Activated gamma-delta T cell (primary cell): ENCODE data around the gene NAT8L.

Source experiments
- DNase-seq: peaks from one replicate; lab custom pipeline; 2025; lab: John Stamatoyannopoulos, UW

The NAT8L gene

DNA sequence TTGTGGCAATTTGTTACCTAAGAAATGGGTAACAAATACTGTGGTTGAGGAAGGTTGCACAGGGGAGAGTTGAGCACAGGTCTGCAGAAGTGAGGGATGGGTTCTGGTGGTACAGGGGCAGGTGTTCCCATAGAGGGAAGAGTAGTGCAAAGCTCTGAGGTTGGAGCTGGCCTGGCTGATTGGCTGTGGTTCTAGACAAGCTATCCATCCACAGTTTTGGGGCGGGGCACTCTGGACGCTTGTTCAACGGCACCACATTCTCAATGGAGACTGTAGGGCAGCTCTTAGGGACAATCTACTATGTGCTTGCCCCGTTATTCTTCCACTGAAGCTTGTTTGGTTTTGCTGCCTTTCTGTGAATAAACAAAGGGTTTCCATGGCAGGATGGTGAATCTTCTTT is 35.4 kb downstream of the NAT8L start:
- DNase-seq: no peak

DNA sequence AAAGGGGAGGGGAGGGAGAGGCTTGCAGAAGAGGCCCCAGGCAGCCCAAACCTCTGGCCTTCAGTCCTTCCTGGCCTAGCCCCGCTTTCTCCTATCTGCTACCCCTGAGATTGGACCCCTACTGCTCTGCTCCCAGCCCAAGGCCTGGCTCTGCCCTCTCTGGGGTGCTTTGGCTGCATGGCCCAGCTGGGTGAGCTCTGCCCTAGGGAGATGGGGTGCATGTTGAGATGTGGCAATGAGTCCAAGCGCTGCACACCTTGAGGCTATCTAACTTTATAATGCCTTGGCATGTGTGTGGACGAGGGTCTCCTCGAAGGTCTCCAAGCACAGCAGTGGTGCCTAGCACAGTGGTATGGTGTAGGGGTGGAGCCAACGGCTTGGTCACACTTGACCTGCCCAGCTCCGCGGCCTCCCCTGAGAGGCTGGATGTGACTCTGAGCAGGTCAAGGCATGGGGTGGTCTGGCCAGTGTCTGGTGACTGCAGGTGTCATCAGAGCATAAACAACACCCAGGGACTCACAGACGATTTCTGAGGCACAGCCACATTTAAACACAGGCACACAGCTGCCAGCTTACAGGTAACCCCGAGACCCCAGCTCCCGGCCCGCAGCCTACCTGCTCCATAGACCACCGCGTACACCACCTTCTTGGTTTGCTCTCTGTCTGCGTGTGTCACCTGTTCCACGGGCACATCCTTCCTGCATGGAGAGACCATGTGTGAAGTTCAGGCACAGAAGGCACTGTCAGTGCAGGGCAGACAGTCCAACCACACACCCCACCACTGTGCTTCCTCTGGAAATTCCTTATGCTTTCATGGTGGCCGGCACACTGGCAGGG is 36.3 kb downstream of the NAT8L start:
- no peak for DNase-seq

DNA sequence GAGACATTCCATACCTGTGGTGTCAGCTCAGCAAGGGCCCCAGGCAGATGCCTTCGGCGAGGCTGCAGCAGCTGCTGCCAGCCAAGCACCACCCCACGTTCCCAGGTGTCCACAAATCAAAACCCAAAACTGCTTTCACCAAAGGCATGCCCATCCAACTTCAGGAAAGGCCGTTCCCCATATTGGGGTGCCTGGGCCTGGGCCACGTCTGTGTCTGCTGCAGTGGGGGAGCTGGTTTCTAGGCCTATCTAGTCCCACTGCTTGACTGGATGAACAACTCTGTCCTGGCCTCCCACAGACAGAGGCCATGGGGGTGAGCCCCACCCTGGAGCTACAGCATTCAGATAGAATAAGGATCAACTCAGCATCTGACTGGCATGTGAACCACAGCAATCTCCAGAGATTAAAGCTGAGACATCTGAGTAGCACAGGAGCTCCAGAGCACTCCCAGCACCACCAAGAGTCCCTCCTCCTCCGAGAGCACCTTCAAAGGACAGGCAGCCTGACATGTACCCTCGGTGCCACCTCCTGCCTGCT is 37.0 kb downstream of the NAT8L start:
- DNase-seq: no peak

DNA sequence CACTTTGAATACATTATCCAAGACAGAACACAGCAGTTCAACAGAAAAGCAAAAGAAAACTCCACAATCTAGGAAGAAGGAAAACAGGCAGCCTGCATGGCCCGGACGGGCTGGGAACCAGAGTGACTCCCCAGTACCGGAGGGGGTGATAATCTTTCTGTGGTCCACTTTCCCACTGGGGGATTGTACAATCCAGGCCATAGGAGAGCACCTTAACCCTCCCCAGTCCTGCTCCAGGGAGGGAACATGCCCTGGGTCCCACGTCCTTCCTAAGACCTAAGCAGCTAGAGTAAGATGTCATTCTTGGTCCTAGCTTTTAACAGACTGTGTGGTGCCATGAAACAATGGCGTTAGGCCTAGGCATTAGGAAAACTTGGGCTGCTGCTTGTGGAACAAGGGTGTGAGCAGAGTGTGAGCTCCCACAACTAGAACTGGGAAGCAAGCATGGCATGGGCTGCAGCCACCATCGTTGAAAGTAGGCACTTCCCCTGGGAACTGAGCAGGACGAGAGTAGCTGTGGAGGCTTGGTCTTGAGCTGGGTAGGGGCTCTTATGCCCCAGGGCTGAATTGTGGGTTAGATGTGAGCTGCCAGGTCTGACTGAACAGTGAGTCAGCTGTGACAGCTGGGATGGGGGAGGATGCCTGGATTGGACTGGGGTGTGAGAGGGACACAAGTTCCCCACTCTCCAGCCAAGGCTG is 42.4 kb downstream of the NAT8L start:
- no peak for DNase-seq

GRCh38 chr4:2102045-2102883 is 43.1 kb downstream of the NAT8L start:
- DNase-seq: no peak

GRCh38 chr4:2103127-2103842 is 44.2 kb downstream of the NAT8L start:
- no peak for DNase-seq

GRCh38 chr4:2103843-2104547 is 44.9 kb downstream of the NAT8L start:
- no peak for DNase-seq

DNA sequence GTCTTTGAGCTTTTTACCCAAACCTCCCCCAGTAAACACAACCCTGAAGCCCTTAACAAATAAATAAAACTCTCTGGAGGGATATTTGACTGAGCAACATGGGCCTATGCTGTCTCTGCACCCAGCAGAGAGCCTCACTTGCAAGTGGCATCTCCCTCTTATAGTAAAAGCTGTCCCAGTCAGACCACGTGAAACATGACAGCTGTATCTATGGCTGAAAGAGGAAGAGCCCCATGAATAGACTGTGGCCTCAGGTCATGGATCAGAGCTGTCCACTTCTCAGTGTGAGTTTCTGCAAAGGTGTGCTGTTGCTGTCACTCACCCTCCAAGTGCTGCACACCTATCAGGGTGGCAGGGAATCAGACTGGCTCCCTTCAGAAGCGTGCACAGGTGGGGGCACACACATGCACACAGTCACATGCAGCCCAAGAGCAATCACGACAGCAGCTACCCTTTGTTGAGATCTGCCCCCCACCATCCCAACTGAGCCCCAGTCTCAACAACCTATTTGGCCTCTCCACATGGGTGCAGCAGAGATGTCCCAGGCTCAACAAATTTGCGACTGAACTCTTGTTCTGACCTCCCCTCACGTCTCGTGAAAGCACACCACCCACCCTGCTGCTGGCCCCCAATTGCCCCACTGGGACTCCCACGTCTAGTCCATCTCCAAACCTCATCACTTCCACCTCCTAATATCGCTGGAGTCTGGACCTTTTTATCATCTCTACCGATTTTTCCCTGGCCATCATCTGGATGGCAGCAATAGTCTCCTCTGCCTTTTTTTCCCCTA is 45.6 kb downstream of the NAT8L start:
- DNase-seq: no peak

- DNase-seq: no peak
These were observed 46.4 kb downstream of the NAT8L start for GRCh38 chr4:2105559-2105958.

DNA sequence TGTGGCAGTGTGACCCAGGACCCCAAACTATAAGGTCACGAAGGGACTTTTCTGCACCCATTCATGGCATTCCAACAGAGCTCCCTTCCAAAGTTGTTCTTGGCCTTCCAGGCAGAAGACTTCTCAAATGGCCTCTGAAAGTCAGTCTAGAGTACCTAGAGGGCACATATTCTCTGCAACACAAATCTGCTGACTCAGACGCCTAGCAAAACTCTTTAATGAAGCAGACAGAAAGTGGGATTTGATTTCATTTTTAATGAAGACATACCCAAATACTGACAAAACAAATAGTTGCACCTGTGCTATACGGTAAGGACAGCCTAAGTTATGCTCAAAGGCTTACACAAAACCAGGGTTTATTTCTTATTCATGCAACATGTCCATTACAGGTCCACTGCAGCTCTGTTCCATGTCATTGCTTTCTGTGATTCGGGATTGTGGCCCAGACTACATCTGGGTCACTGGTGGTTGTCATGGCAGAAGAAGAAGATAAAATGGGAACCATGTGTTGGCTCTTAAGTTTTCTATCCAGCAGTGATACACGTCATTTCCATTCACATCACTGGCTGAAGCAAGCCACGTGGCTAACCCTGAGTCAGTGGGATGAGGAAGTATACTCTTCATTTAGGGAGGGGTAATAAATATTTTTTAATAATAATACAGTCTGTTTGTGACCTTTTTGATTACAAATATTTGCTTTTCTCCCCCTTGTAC is 57.7 kb downstream of the NAT8L start:
- no peak for DNase-seq
